Liver (tissue), 9 donors: Measurements from ENCODE around the gene SP2. TPM values are rescaled to one million over a fixed set of nuclear protein-coding genes. Genes with fewer than 3 reads are reported as not detected.

ENCODE experiments used
- DNase-seq: peaks from one replicate; pipeline ENCODE4 v3.0.0-alpha.2; 2017; ENCODE audit warnings: low spot score
- H3K27ac ChIP-seq, 2 donors: one replicate each; pipeline ENCODE4 v1.7.0; 2013; ENCODE audit warnings: inconsistent platforms in 2 of 2, low read length in 2 of 2, control low read depth in 1 of 2, low read depth in 1 of 2, mild to moderate bottlenecking in 1 of 2
- H3K27me3 ChIP-seq, 4 donors: one replicate each; pipeline versions ENCODE4 v1.6.1 to v1.7.0; 2013; ENCODE audit warnings: low read length in 3 of 4, inconsistent platforms in 1 of 4, mild to moderate bottlenecking in 1 of 4, moderate library complexity in 1 of 4; ENCODE audit not compliant: control insufficient read depth in 4 of 4, insufficient read depth in 4 of 4
- H3K36me3 ChIP-seq, 4 donors: one replicate each; pipeline versions ENCODE4 v1.6.1 to v1.7.0; 2013; ENCODE audit warnings: low read length in 3 of 4, mild to moderate bottlenecking in 3 of 4, low read depth in 1 of 4, moderate library complexity in 1 of 4; ENCODE audit not compliant: control insufficient read depth in 4 of 4, insufficient read depth in 3 of 4
- H3K4me1 ChIP-seq, 4 donors: one replicate each; pipeline versions ENCODE4 v1.6.1 to v1.7.0; 2013; ENCODE audit warnings: low read length in 3 of 4, mild to moderate bottlenecking in 3 of 4, moderate library complexity in 1 of 4; ENCODE audit not compliant: control insufficient read depth in 4 of 4, insufficient read depth in 4 of 4
- H3K4me3 ChIP-seq, 3 donors: one replicate each; pipeline versions ENCODE4 v1.6.1 to v1.7.0; 2013; ENCODE audit warnings: low read length in 3 of 3, control low read depth in 1 of 3, low read depth in 1 of 3, mild to moderate bottlenecking in 1 of 3
- H3K9ac ChIP-seq, 2 donors: one replicate each; pipeline ENCODE4 v1.7.0; 2013; ENCODE audit warnings: low read length in 2 of 2, mild to moderate bottlenecking in 2 of 2, moderate library complexity in 2 of 2, control low read depth in 1 of 2, low read depth in 1 of 2
- H3K9me3 ChIP-seq, 4 donors: one replicate each; pipeline versions ENCODE4 v1.6.1 to v1.7.0; 2013; ENCODE audit warnings: low read length in 3 of 4; ENCODE audit not compliant: control insufficient read depth in 4 of 4
- EGR1 ChIP-seq, 2 donors: IDR thresholded peaks; 2 replicates each; pipeline ENCODE4 v1.6.1; 2016 to 2018; ENCODE audit warnings: antibody characterized with exemption in 2 of 2, low read depth in 2 of 2
- FOXA1 ChIP-seq: IDR thresholded peaks from 2 replicates; pipeline ENCODE4 v1.6.1; 2016; ENCODE audit warnings: antibody characterized with exemption
- FOXA2 ChIP-seq: IDR thresholded peaks from 2 replicates; pipeline ENCODE4 v1.6.1; 2016; ENCODE audit warnings: antibody characterized with exemption
- GABPA ChIP-seq, 2 donors: IDR thresholded peaks in 1 of 2; conservative IDR thresholded peaks in 1 of 2; 2 replicates each; pipeline ENCODE4 v1.6.1; 2016; ENCODE audit warnings: antibody characterized with exemption in 2 of 2, mild to moderate bottlenecking in 1 of 2, moderate library complexity in 1 of 2
- HNF4A ChIP-seq, 2 donors: conservative IDR thresholded peaks; 2 replicates each; pipeline ENCODE4 v1.6.1; 2016; ENCODE audit warnings: antibody characterized with exemption in 2 of 2, mild to moderate bottlenecking in 2 of 2
- HNF4G ChIP-seq: IDR thresholded peaks from 2 replicates; pipeline ENCODE4 v1.6.1; 2016; ENCODE audit warnings: antibody characterized with exemption
- JUND ChIP-seq, 2 donors: IDR thresholded peaks; 2 replicates each; pipeline ENCODE4 v1.6.1; 2016; ENCODE audit warnings: antibody characterized with exemption in 2 of 2
- NR2F2 ChIP-seq: IDR thresholded peaks from 2 replicates; pipeline ENCODE4 v1.6.1; 2016; ENCODE audit warnings: antibody characterized with exemption
- RAD21 ChIP-seq, 2 donors: IDR thresholded peaks; 2 replicates each; pipeline ENCODE4 v1.6.1; 2016; ENCODE audit warnings: antibody characterized with exemption in 2 of 2, mild to moderate bottlenecking in 2 of 2
- REST ChIP-seq: IDR thresholded peaks from 2 replicates; pipeline ENCODE4 v1.6.1; 2016; ENCODE audit warnings: antibody characterized with exemption, mild to moderate bottlenecking
- RXRA ChIP-seq, 2 donors: IDR thresholded peaks; 2 replicates each; pipeline ENCODE4 v1.6.1; 2017 to 2018; ENCODE audit warnings: antibody characterized with exemption in 2 of 2, mild to moderate bottlenecking in 1 of 2
- SP1 ChIP-seq: IDR thresholded peaks from 2 replicates; pipeline ENCODE4 v1.6.1; 2018; ENCODE audit warnings: antibody characterized with exemption, mild to moderate bottlenecking
- TAF1 ChIP-seq: conservative IDR thresholded peaks from 2 replicates; pipeline ENCODE4 v1.6.1; 2016; ENCODE audit warnings: antibody characterized with exemption, mild to moderate bottlenecking
- YY1 ChIP-seq: IDR thresholded peaks from 2 replicates; pipeline ENCODE4 v1.6.1; 2016; ENCODE audit warnings: antibody characterized with exemption, mild to moderate bottlenecking
- ZBTB33 ChIP-seq: IDR thresholded peaks from 2 replicates; pipeline ENCODE4 v1.6.1; 2016; ENCODE audit warnings: antibody characterized with exemption
- WGBS: extraction: QIAGEN DNeasy Blood & Tissue Kit; methylation state at CpG from one replicate; pipeline ENCODE4 v1.1.7; 2013; 5-methylcytosine and 5-hydroxymethylcytosine counted together
- polyA plus RNA-seq, 2 donors: library from polyadenylated mRNA; stranded (reverse) in 1 of 2; unstranded in 1 of 2; fragments of 200-250 nt in 1 of 2; fragments of >200 nt in 1 of 2; fragmentation: Nextera tagmentation in 1 of 2; extraction: Ambion mirVana in 1 of 2; gene quantifications; one replicate each; pipeline versions ENCODE4 v1.2.1 to v1.2.3, GENCODE V29; 2013 to 2015
- total RNA-seq, 2 donors: library from RNA; depleted of rRNA; stranded (reverse); fragments of >200 nt; gene quantifications; one replicate each; pipeline ENCODE4 v1.2.3, GENCODE V29; 2014
- TF ChIP-seq, protein P1 (sequence below): IDR thresholded peaks from 2 replicates; pipeline ENCODE4 v1.6.1; 2016; ENCODE audit warnings: antibody characterized with exemption
- TF ChIP-seq, protein P2 (sequence below): fragments of 150-350 bp; IDR thresholded peaks from 2 replicates; pipeline ENCODE4 v1.5.1; 2017; ENCODE audit warnings: improper control_type of control experiment, low read depth, low read length; ENCODE audit not compliant: missing input control
- donor health status: healthy.
- donor health status: healthy.
- donor health status: healthy.
- donor health status: healthy.
- donor health status: healthy.

The SP2 gene
- total and polyA plus RNA-seq, 4 donors = 2.2 to 5.7 (median 3.8) TPM

DNA sequence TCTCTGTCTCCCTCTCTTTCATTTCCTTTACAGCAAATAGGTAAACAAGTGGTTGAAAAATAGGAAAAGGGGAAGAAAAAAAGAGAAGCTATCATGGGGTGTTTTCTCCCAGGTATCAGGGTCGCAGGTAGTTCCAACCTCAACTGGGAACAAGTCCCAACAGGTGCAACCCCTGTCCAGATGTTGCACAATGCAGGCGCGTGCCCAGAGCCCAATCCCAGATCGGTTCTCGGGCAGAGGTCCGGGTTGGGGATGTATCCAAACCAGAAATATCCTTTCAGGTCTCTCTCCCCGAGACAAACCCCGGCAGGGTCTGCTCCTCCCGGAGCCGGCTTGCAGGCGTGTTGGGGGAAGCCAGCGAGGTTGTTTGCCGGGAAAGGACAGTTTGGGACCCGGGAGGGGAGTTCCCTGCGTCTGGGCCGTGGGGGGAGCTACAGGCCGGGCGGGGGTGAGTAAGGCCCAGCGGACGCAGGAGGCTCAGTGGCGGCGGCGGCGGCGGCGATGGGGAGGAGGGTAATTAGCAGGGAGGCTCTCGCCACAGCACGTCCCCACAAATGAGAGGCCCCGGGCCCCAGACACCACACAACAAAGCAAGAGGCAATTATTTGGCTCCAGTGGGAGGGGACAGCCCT, 23.9 kb upstream of the SP2 start:
- Histone ChIP-seq H3K9me3 (no peaks in the 10 kb centered on the region), H3K27ac (no peak overlapping the region), H3K4me1 (peaks cover 0 to 9% (median 8%) of the 10 kb centered on the region in 4 donors), H3K36me3 (no peaks in the 10 kb centered on the region), H3K27me3 (peaks cover 0 to 7% (median 0%) of the 10 kb centered on the region in 4 donors), H3K9ac (no peak overlapping the region), H3K4me3 (no peak overlapping the region)
- DNase-seq = no peak
- TF ChIP-seq NR2F2 = no peak
- no peak for TF ChIP-seq GABPA (IDR thresholded peaks at IDR 0.05 in 1 of 2, conservative IDR thresholded peaks at IDR 0.05 in 1 of 2)
- TF ChIP-seq FOXA2 = no peak
- TF ChIP-seq JUND (IDR thresholded peaks at IDR 0.05) = no peak
- TF ChIP-seq, protein P1, sequence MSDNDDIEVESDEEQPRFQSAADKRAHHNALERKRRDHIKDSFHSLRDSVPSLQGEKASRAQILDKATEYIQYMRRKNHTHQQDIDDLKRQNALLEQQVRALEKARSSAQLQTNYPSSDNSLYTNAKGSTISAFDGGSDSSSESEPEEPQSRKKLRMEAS = no peak
- TF ChIP-seq YY1 = no peak
- TF ChIP-seq EGR1 (IDR thresholded peaks at IDR 0.05; ENCODE audit: low read depth in 2 of 2) = no peak
- no peak for TF ChIP-seq RAD21 (IDR thresholded peaks at IDR 0.05)
- TF ChIP-seq ZBTB33 = no peak
- TF ChIP-seq REST = no peak
- no peak for TF ChIP-seq SP1
- TF ChIP-seq HNF4G = no peak
- TF ChIP-seq, protein P2, sequence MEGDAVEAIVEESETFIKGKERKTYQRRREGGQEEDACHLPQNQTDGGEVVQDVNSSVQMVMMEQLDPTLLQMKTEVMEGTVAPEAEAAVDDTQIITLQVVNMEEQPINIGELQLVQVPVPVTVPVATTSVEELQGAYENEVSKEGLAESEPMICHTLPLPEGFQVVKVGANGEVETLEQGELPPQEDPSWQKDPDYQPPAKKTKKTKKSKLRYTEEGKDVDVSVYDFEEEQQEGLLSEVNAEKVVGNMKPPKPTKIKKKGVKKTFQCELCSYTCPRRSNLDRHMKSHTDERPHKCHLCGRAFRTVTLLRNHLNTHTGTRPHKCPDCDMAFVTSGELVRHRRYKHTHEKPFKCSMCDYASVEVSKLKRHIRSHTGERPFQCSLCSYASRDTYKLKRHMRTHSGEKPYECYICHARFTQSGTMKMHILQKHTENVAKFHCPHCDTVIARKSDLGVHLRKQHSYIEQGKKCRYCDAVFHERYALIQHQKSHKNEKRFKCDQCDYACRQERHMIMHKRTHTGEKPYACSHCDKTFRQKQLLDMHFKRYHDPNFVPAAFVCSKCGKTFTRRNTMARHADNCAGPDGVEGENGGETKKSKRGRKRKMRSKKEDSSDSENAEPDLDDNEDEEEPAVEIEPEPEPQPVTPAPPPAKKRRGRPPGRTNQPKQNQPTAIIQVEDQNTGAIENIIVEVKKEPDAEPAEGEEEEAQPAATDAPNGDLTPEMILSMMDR = no peak
- TF ChIP-seq TAF1 = no peak
- TF ChIP-seq FOXA1 = no peak
- 41% methylated on average over 29 of the region's 29 CpGs for WGBS

DNA sequence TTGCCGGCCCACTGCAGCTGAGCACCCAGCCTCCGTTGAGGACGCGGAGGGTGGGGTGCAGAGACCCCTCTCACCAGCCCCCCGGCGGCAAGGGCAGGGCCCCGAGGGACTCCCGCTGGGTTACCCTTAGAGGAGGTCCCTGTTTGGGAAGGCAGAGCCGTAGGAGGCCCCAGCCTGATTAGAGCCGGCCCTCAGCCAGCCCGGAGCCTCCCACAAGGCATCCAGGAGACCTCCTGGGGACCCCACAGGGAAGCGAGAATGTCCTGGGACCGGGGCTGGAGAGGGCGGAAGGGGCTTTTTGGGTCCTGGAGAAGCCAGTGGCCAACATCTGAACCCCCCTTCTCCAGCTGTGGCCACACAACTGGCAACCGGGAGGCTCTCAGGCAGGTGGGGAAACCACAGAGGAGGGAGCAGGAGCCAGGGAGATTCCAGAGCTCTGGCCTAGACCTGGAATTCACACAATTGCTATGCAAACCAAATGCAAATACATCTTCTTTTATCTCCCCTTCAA, 23.3 kb upstream of the SP2 start:
- H3K27me3 ChIP-seq = peaks cover 0 to 5% (median 0%) of the 10 kb centered on the region in 4 donors
- no peak overlapping the region for H3K27ac ChIP-seq
- H3K36me3 ChIP-seq = no peaks in the 10 kb centered on the region
- WGBS = 54% methylated on average over 15 of the region's 15 CpGs
- no peak for DNase-seq
- no peaks in the 10 kb centered on the region for H3K9me3 ChIP-seq
- H3K4me1 ChIP-seq = peaks cover 0 to 9% (median 8%) of the 10 kb centered on the region in 4 donors
- no peak overlapping the region for H3K9ac ChIP-seq
- no peak overlapping the region for H3K4me3 ChIP-seq
- no peak for TF ChIP-seq REST
- no peak for TF ChIP-seq FOXA1
- TF ChIP-seq NR2F2 = no peak
- TF ChIP-seq TAF1 = no peak
- TF ChIP-seq FOXA2 = no peak
- TF ChIP-seq HNF4G = no peak
- no peak for TF ChIP-seq HNF4A (conservative IDR thresholded peaks at IDR 0.05)
- TF ChIP-seq RXRA (IDR thresholded peaks at IDR 0.05) = no peak
- TF ChIP-seq ZBTB33 = no peak
- no peak for TF ChIP-seq SP1
